HG03342 (cell line): ENCODE results near the gene USP24.

Source experiments
- ATAC-seq: cut with Tn5 transposase; IDR thresholded peaks from one replicate; pipeline ENCODE4 v1.9.1; 2021; ENCODE audit warnings: mild to moderate bottlenecking, moderate library complexity; ENCODE audit not compliant: unreplicated experiment

USP24 gene

DNA sequence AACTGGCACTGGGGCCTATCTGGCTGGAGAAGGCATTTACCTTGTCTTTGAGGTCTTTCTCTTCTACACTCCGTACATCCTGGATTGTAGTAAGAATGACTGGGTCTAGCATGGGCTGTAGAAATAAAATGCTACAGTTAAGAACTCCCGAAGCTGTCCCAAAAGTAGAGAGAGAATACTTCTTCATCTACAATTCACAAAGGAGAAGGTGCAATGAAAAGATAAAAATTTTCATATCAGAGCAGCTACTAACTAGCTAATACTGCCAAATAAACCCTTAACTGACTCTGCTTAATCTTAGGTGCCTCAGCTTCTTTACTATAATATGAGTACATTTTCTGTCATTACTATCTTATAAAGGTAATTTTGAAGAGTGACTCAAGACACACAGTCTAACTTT is 55.6 kb downstream of the USP24 start:
- ATAC-seq: no peak

DNA sequence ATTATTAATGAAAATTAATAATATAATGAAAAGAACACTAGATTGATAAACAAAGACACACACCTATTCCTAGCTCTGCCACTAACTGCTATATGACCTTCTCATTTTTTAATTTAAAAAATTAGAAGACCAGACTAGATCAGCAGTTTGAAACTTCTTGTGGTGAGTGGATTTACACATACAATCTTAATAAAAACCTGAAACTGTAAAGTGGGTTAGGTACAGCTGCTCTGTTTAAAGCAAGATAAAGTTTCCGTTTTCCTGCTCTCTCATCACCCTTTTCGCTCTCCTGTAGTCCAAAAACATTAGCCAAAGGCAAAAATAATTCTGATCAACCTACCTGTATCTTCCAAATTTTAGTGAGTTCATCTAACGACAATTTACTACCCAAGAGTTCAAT is 58.6 kb downstream of the USP24 start:
- ATAC-seq: no peak

DNA sequence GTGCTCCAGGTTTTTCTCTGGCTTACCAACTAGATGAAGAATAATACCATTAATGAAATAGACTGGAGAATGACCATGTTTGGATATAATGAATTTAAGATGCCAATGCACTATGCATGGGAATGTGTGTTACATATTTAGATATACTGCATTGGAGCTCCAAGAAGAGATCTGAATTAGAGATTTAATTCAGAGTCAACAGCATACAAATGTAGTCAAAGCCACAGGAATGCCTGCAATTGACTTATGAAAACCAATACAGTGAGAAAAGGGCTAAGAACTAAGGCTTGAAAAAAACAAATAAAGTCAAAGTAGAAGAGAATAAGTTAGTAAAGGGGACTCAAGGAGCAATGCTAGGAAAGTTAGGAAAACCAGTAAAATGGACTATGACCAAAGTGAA is 59.1 kb downstream of the USP24 start:
- ATAC-seq: no peak

DNA sequence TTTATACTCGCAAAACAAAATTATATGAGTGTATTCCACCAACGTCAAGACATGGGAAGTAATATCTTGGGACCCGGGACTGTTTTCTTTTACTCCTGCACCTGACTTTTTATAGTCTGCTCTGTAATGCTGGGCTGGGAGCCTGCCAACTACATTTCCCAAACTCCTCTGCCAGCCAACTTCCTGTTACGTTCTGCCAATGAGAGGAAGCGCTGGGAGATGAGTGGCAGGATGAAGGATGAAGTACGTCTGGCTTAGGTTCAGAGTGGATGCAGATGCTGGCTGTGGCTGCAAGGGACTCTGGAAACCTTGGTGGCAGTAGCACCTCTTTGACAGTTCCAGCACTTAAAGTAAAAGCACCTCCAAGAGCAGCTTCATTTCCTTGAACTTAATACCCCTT is 59.6 kb downstream of the USP24 start:
- ATAC-seq: no peak

DNA sequence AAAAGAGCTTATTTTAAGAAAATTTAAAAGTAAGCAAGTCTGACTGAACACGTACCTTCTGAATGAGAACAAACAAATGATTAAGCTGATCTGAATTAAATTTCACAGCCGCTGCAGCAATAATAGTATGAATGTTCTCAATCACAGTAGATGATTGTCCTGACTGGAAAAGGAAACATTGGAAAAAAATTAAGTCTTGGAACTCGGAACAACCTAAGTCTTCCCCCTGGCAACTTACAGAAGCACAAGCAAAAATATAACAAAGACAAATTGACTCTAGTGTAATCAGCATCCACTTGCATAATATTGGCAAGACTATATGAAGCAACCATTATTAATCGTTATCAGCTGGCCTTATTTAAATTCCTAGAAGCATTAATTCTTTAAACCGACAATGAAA is 60.5 kb downstream of the USP24 start:
- no peak for ATAC-seq

DNA sequence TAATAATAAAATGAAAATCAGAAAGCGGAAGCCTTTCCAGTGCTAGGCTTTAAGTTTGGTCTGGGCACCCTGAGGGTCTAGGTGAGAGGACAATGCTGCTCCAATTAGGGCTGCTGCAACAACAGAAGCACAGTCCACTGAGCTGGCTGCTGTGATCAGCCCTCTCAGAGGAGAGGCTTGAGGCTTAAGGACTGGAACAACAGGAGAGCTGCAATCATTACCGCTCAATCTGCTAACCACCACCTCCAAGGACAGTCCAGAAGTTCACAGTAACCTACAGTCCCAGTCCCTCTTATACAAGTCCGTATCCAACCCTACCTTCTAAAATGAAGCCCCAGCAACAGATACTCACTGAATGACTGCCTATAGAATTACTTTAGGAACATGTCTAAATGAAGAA is 62.1 kb downstream of the USP24 start:
- no peak for ATAC-seq

GRCh38 chr1:55150880-55151588 is 64.1 kb downstream of the USP24 start:
- ATAC-seq: peak; percentile 90

- ATAC-seq: no peak
Measured at GRCh38 chr1:55148676-55149075, 66.5 kb downstream of the USP24 start.

- no peak for ATAC-seq
Measured at GRCh38 chr1:55147524-55147923, 67.6 kb downstream of the USP24 start.

DNA sequence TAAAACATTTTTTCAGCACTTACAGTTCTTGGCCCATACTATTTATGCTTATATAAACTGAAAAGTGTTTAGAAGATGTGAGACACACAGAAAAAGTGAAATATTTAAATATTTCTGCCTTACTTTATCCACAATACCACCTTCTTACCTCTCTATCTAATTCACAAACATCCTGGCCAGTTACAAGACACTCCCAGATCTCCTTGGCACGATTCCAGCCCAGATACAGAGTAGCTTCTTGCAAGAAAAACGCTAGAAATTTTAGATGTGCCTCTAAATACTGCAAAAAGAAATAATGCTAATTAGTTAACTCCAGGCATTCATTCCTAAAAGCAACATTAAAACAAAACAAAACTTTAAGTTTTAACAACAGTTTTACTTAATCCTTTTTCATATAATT is 68.4 kb downstream of the USP24 start:
- ATAC-seq: no peak

DNA sequence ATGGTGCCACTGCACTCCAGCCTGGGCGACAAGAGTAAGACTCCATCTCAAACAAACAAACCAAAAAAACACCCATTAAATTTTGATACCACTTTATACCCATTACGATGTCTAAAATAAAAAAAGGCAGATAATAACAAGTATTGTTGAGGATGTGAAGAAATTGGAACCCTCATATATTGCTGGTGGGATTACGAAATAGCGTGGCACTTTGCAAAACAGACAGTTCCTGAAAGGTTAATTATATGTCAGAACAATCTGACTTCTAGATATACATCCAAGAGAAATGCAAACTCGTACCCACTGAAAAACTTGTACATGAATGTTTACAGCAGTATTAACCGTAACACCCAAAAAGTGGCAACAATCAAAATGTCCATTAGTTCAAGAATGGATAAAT is 70.3 kb downstream of the USP24 start:
- ATAC-seq: no peak

- peak; percentile 83 for ATAC-seq
Measured at GRCh38 chr1:55143684-55144083, 71.5 kb downstream of the USP24 start.

DNA sequence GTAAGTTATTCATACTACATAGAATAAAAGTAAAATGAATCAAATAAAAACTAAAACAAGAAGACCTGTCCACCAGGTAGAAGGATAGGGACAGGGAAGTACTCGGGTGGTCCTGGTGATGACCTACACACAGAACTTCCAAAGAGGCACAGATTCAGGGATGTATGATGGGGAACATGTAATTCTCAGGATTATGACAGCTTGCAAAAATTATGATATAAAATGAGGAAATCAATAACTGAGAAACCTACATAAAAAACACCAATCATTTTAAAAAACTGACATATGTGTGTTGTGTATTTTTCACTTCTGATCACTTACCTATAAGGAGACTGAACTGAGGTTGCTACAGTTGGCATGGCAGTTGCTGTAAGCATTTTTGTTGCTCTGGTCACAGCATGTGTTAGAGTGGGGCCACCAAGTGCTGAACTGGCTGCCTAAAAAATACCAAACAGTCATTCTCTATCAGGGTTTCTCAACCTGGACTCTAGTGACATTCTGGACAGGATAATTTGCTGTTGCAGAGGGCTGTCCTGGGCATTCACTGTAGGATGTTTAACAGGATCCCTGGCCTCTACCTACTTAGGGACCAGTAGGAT is 73.8 kb downstream of the USP24 start:
- ATAC-seq: no peak

DNA sequence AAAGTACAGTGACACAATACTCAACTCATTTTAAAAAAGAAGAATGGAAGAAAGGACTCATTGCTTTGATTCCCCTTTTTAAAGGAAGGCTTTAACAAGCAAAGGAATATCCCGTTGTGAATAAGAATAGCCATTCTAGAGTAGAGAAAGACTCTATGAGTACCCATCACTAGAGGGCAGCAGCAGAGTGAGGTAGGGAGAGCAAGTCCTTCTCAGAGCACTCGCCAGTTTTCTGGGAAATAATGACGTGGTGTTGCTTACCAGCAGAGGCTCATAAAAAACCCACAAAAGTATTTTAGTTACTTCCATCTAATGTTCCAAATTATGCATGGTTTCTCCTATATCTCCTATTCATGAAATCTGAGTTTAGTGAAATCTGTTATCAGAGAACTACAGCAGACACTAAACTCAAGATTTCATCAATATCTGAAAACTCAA is 74.6 kb downstream of the USP24 start:
- peak; percentile 77 for ATAC-seq

- ATAC-seq: no peak
Measured at GRCh38 chr1:55140137-55140536, 75.0 kb downstream of the USP24 start.

DNA sequence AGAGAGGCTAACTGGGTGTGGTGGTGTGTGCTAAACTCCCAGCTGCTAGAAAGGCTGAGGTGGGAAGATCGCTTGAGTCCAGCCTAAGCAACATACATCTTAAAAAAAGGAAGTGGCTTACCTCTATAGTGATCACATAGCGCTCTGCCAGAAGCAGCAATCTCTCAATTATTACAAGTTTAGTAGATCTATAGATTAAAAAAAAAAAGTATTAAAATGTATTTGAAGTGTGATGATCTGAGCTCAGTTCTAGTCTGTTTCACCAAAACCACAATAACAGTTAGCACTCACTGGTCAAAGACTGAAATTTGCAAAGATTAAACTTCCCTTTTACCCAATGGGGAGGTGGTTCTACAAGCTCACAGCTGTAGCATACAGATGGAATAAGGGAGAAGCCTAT is 76.3 kb downstream of the USP24 start:
- ATAC-seq: no peak

GRCh38 chr1:55134152-55134808 is 80.9 kb downstream of the USP24 start:
- ATAC-seq: no peak

- ATAC-seq: no peak
Measured at GRCh38 chr1:55131801-55132200, 83.4 kb downstream of the USP24 start.

DNA sequence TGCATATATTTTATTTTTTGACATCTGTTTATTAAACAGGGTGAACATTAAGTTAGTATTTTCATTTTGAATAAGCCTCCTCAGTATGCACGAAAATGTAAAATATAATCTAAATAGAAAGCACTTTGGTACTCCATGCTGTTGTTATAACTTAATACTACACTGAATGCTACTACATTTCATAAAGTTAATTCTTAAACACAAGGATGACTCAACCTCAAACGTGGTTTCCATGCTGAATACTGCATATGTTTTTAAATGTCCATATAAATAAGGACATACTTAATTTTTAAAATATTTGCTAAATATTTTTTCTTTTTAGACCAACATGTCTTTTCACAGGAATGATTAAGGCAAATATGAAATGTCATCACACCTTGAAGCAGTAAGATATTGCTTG is 83.9 kb downstream of the USP24 start:
- ATAC-seq: no peak

GRCh38 chr1:55129194-55129728 is 85.9 kb downstream of the USP24 start:
- no peak for ATAC-seq

DNA sequence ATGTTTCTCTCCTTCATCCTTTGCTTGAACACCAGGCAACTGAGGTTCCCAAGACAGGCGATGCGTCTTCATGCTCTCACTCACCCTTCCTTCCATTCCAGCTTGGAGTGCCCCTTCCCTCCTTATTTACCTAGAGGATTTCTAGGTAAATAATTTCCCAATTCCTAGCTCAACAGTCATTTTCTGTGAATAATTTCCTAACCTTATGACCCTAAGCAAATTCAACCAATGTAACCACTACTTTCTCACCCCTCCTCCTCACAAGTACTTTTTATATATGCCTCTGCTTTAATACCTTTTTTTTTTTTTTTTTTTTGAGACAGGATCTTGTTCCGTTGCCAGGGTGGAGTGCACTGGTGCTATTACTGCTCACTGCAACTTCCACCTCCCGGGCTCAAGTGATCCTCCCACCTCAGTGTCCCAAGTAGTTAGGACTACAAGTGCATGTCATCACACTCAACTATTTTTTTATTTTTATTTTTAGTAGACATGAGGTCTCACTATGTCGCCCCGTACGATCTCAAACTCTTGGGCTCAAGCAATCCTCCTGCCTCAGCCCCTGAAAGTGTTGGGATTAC is 86.7 kb downstream of the USP24 start:
- no peak for ATAC-seq
